K562 (cell line): ENCODE measurements around the gene SATB1. TPM values are rescaled to one million over a fixed set of nuclear protein-coding genes. Genes with fewer than 3 reads are reported as not detected.

Experiments
- ATAC-seq: fragments of 200-7000 bp; cut with Tn5 transposase; 3 replicates; pipeline ENCODE4 v1.9.1; 2020; ENCODE audit warnings: moderate library complexity
- BruUV-seq: library from RNA; stranded (reverse); fragments of 400-500 nt; replicated peaks from 2 replicates; lab custom pipeline; 2021; lab: Mats Ljungman, UMichigan
- CTCF ChIA-PET: fragments of 300-600 bp; formaldehyde crosslinking; extraction: SDS; loops from one replicate; lab custom pipeline; 2021; ENCODE audit warnings: low intra/inter-chr PET ratio; lab: Yijun Ruan, JAX
- POLR2A ChIA-PET: fragments of 300-600, 350-650 bp; sonication (Branson Sonifier 250); formaldehyde crosslinking; extraction: SDS; loops from one replicate; lab custom pipeline; 2021; ENCODE audit warnings: antibody characterized with exemption, inconsistent platforms; lab: Yijun Ruan, JAX
- DNase-seq, 4 experiments: peaks; one replicate each; pipeline versions ENCODE4 v3.0.0 to v3.0.0-alpha.2; 2011 to 2018; ENCODE audit warnings: low spot score in 3 of 4, mixed read lengths in 3 of 4; ENCODE audit errors: extremely low read depth in 1 of 4
- FAIRE-seq: peaks from 2 replicates; lab custom pipeline; 2011; peaks lifted over from hg19 to GRCh38; lab: Jason Lieb, UNC
- H2AFZ ChIP-seq: 2 replicates; pipeline ENCODE4 v1.6.0; 2011; ENCODE audit warnings: low read depth, low read length, control low read depth, inconsistent platforms
- H3K27ac ChIP-seq: fragments of 200-600 bp; 3 replicates; pipeline ENCODE4 v1.8.0; 2011; ENCODE audit warnings: low read depth, mild to moderate bottlenecking, control low read depth, inconsistent platforms, low read length, moderate library complexity, mixed read lengths; ENCODE audit errors: extremely low read depth
- H3K27me3 ChIP-seq, 2 experiments: fragments of 300-600 bp in 1 of 2; 2 replicates in 1 of 2; 3 replicates in 1 of 2; pipeline versions ENCODE4 v1.6.0 to v1.8.0; 2011; ENCODE audit warnings: inconsistent platforms in 2 of 2, low read length in 2 of 2, mild to moderate bottlenecking in 1 of 2, mixed read lengths in 1 of 2, moderate library complexity in 1 of 2; ENCODE audit not compliant: control insufficient read depth in 2 of 2, insufficient read depth in 2 of 2
- H3K36me3 ChIP-seq: fragments of 300-600 bp; 3 replicates; pipeline ENCODE4 v1.8.0; 2011; ENCODE audit warnings: mild to moderate bottlenecking, low read length, inconsistent platforms; ENCODE audit not compliant: control insufficient read depth, insufficient read depth
- H3K4me1 ChIP-seq, 2 experiments: fragments of 200-600 bp in 1 of 2; replicated peaks in 1 of 2; 2 replicates in 1 of 2; 3 replicates in 1 of 2; pipeline versions ENCODE4 v1.5.1 to v1.8.0; 2011; ENCODE audit warnings: inconsistent platforms in 2 of 2, low read length in 2 of 2, mild to moderate bottlenecking in 1 of 2, mixed read lengths in 1 of 2, moderate library complexity in 1 of 2; ENCODE audit not compliant: control insufficient read depth in 2 of 2, insufficient read depth in 2 of 2
- H3K4me2 ChIP-seq: 2 replicates; pipeline ENCODE4 v1.6.1; 2011; ENCODE audit warnings: low read length, control low read depth, inconsistent platforms, mixed read lengths; ENCODE audit not compliant: insufficient read depth
- H3K4me3 ChIP-seq: fragments of 200-600 bp; sonication (generic), shearing (Covaris generic); 2 replicates; pipeline ENCODE4 v1.5.1; 2016; ENCODE audit warnings: control low read depth, inconsistent platforms
- H3K79me2 ChIP-seq: fragments of 200-600 bp; 3 replicates; pipeline ENCODE4 v1.8.0; 2011; ENCODE audit warnings: low read length, inconsistent platforms; ENCODE audit not compliant: control insufficient read depth, insufficient read depth
- H3K9ac ChIP-seq, 2 experiments: 2 replicates each; pipeline versions ENCODE4 v1.6.0 to v1.6.1; 2011; ENCODE audit warnings: low read depth in 2 of 2, low read length in 2 of 2, control low read depth in 1 of 2, inconsistent platforms in 1 of 2, mild to moderate bottlenecking in 1 of 2, mixed read lengths in 1 of 2; ENCODE audit not compliant: insufficient read depth in 1 of 2
- H3K9me1 ChIP-seq: one replicate; pipeline ENCODE4 v1.6.0; 2011; ENCODE audit warnings: inconsistent platforms, mild to moderate bottlenecking, low read length, moderate library complexity; ENCODE audit not compliant: control insufficient read depth, insufficient read depth
- H3K9me3 ChIP-seq: replicated peaks from 2 replicates; pipeline ENCODE4 v1.5.1; 2011; ENCODE audit warnings: low read depth, low read length, inconsistent platforms; ENCODE audit not compliant: control insufficient read depth, insufficient read depth
- H4K20me1 ChIP-seq: replicated peaks from 2 replicates; pipeline ENCODE4 v1.6.1; 2011; ENCODE audit warnings: low read length, inconsistent platforms, mixed read lengths; ENCODE audit not compliant: control insufficient read depth, insufficient read depth
- ARID1B ChIP-seq: fragments of 450-650 bp; IDR thresholded peaks from 2 replicates; pipeline ENCODE4 v1.6.1; 2016; ENCODE audit warnings: antibody characterized with exemption, mild to moderate bottlenecking, inconsistent platforms
- BRD4 ChIP-seq: fragments of 200-600 bp; sonication (generic); IDR thresholded peaks from 2 replicates; pipeline ENCODE4 v1.6.1; 2017; ENCODE audit warnings: inconsistent platforms
- CTBP1 ChIP-seq: fragments of 450-650 bp; IDR thresholded peaks from 2 replicates; pipeline ENCODE4 v1.6.1; 2016; ENCODE audit warnings: borderline replicate concordance
- CTCF ChIP-seq, 3 experiments: IDR thresholded peaks in 2 of 3; conservative IDR thresholded peaks in 1 of 3; 2 replicates each; pipeline ENCODE4 v1.5.1; 2011 to 2012; ENCODE audit warnings: low read length in 3 of 3, mild to moderate bottlenecking in 3 of 3, control low read depth in 2 of 3, improper control_type of control experiment in 1 of 3, inconsistent platforms in 1 of 3, low read depth in 1 of 3, mixed read lengths in 1 of 3, moderate library complexity in 1 of 3; ENCODE audit not compliant: insufficient read depth in 2 of 3
- EP400 ChIP-seq: fragments of 450-650 bp; IDR thresholded peaks from 2 replicates; pipeline ENCODE4 v1.6.1; 2017; ENCODE audit warnings: antibody characterized with exemption, mild to moderate bottlenecking, moderate library complexity
- FOXO4 ChIP-seq: fragments of 450-650 bp; formaldehyde crosslinking; IDR thresholded peaks from 2 replicates; pipeline ENCODE4 v1.4.0; 2020; ENCODE audit warnings: mild to moderate bottlenecking, moderate library complexity
- HDAC8 ChIP-seq: fragments of 450-650 bp; IDR thresholded peaks from 2 replicates; pipeline ENCODE4 v1.6.1; 2016; ENCODE audit warnings: mild to moderate bottlenecking, missing genetic modification characterization, moderate library complexity, missing compliant biosample characterization
- HNRNPLL ChIP-seq: fragments of 200-400 bp; formaldehyde crosslinking; IDR thresholded peaks from 2 replicates; pipeline ENCODE4 v1.6.1; 2017; ENCODE audit warnings: low read length, low read depth, mild to moderate bottlenecking; ENCODE audit not compliant: poor library complexity, severe bottlenecking
- HOXB6 ChIP-seq: fragments of 250-450 bp; sonication (Bioruptor Pico); IDR thresholded peaks from 2 replicates; pipeline ENCODE4 v1.5.1; 2022; ENCODE audit warnings: mild to moderate bottlenecking, borderline replicate concordance
- MTA2 ChIP-seq: fragments of 450-650 bp; IDR thresholded peaks from 2 replicates; pipeline ENCODE4 v1.6.1; 2016; ENCODE audit warnings: low read depth
- RAD21 ChIP-seq, 2 experiments: fragments of 250-450 bp in 1 of 2; fragments of 450-650 bp in 1 of 2; sonication (Bioruptor Pico) in 1 of 2; formaldehyde crosslinking in 1 of 2; IDR thresholded peaks in 1 of 2; conservative IDR thresholded peaks in 1 of 2; 2 replicates each; pipeline versions ENCODE4 v1.4.0 to v1.8.0; 2020 to 2022; ENCODE audit warnings: mild to moderate bottlenecking in 2 of 2, moderate library complexity in 1 of 2
- TAF9B ChIP-seq: fragments of 450-650 bp; IDR thresholded peaks from 2 replicates; pipeline ENCODE4 v1.6.1; 2018; ENCODE audit warnings: mild to moderate bottlenecking; ENCODE audit not compliant: partially characterized antibody
- THAP12 ChIP-seq: fragments of 250-450 bp; sonication (Bioruptor Pico); IDR thresholded peaks from 2 replicates; pipeline ENCODE4 v1.9.0; 2021; ENCODE audit warnings: mild to moderate bottlenecking, inconsistent platforms
- ZNF324 ChIP-seq: fragments of 250-450 bp; sonication (Bioruptor Pico); IDR thresholded peaks from 2 replicates; pipeline ENCODE4 v1.4.0; 2020; ENCODE audit warnings: mild to moderate bottlenecking
- ZNF384 ChIP-seq: IDR thresholded peaks from 2 replicates; pipeline ENCODE4 v1.6.1; 2012; ENCODE audit warnings: low read depth, low read length, improper control_type of control experiment
- WGBS: fragments of 100-300 bp; shearing (Covaris generic); methylation state at CpG from one replicate; pipeline ENCODE4 v1.1.6; 2016; ENCODE audit warnings: low coverage, mixed read lengths; ENCODE audit not compliant: insufficient coverage; ENCODE audit errors: missing lambda C conversion rate; 5-methylcytosine and 5-hydroxymethylcytosine counted together
- in situ Hi-C: fragments of 300-500 bp; cut with MboI; formaldehyde crosslinking; loops from 4 replicates; pipeline ENCODE4 v1.15.0; 2018; ENCODE audit warnings: inconsistent platforms, mixed read lengths
- intact Hi-C: fragments of 100-400 bp; cut with micrococcal nuclease; formaldehyde crosslinking; loops from 2 replicates; pipeline ENCODE4 v1.14.2; 2022
- polyA plus RNA-seq, 8 experiments: library from polyadenylated mRNA; depleted of rRNA in 4 of 8; stranded (reverse) in 5 of 8; unstranded in 3 of 8; fragments of >200 nt; fragmentation: Nextera tagmentation in 2 of 8; fragmentation: Illumina TruSeq in 1 of 8; extraction: Ambion mirVana in 2 of 8; extraction: Trizol in 1 of 8; gene quantifications; 2 replicates each; pipeline versions ENCODE4 v1.2.1 to v1.2.3, GENCODE V29; 2011 to 2014; ENCODE audit warnings: inconsistent platforms in 1 of 8, missing spikeins in 1 of 8
- total RNA-seq, 7 experiments: library from RNA; depleted of rRNA in 6 of 7; stranded (reverse); fragments of >200 nt in 6 of 7; fragmentation: Illumina TruSeq in 2 of 7; extraction: Trizol in 2 of 7; gene quantifications; 2 replicates each; pipeline versions ENCODE4 v1.2.1 to v1.2.3, GENCODE V29; 2011 to 2021; ENCODE audit warnings: low replicate concordance in 1 of 7

Gene SATB1
- total and polyA plus RNA-seq, 9 of the 15 experiments (the other 6 are each of a cell fraction or from before 2014, with no cell fraction given): 0.03 to 2.5 (median 0.15) TPM; not detected in 1

- no peak for TF ChIP-seq HDAC8 (tag)
- TF ChIP-seq MTA2: no peak
- no peak for TF ChIP-seq EP400
- no peak for TF ChIP-seq HOXB6
- no peak for TF ChIP-seq ZNF324
- TF ChIP-seq HNRNPLL: no peak
- TF ChIP-seq FOXO4: no peak
- no peak for TF ChIP-seq ARID1B
Observed at GRCh38 chr3:18390024-18390660, 35.0 kb downstream of the SATB1 start (continued).

GRCh38 chr3:18389108-18389733, 35.9 kb downstream of the SATB1 start:
- CTCF ChIA-PET: interaction anchor here (0.6 to 1.6 kb wide), 3 partner anchors 519 to 1130 kb away, joined by 3 to 8 read pairs (median 5); no protein-coding TSS in a partner anchor
- BruUV-seq: no TSS peak
- H4K20me1 ChIP-seq: no peaks in the 10 kb centered on the region
- no peaks in the 10 kb centered on the region for H3K9me3 ChIP-seq
- no peaks in the 10 kb centered on the region for H3K9me1 ChIP-seq
- no peak overlapping the region for H3K27ac ChIP-seq
- H3K4me2 ChIP-seq: no peak overlapping the region
- no peaks in the 10 kb centered on the region for H3K36me3 ChIP-seq
- intact Hi-C loops: loop anchor here (1.0 to 5.0 kb wide), 2 partner anchors 495 to 1137 kb away; no protein-coding TSS in a partner anchor
- no peak overlapping the region for H2AFZ ChIP-seq
- in situ Hi-C loops: no loop called here
- no peak overlapping the region for H3K4me3 ChIP-seq
- H3K79me2 ChIP-seq: no peaks in the 10 kb centered on the region
- POLR2A ChIA-PET: interaction anchor here (1.1 kb wide), 1 partner anchor 9 kb away, joined by 3 read pairs; no protein-coding TSS in a partner anchor
- peak in 2 of 4 experiments; percentile 16 to 37 for DNase-seq
- WGBS: 2% methylated on average over 2 of the region's 2 CpGs
- no peaks in the 10 kb centered on the region for H3K4me1 ChIP-seq
- H3K27me3 ChIP-seq: no peaks in the 10 kb centered on the region
- no peak for FAIRE-seq
- no peak for ATAC-seq
- H3K9ac ChIP-seq: no peak overlapping the region
- TF ChIP-seq HDAC8 (tag) (no peak), TAF9B (no peak), CTBP1 (no peak), ZNF384 (peak; percentile 96), THAP12 (no peak), RAD21 (CRISPR knock-in tag; conservative IDR thresholded peaks at IDR 0.05 in 1 of 2, IDR thresholded peaks at IDR 0.05 in 1 of 2) (peak; percentile 47 to 64), CTCF (IDR thresholded peaks at IDR 0.05 in 2 of 3, conservative IDR thresholded peaks at IDR 0.05 in 1 of 3; ENCODE audit: insufficient read depth in 2 of 3, low read depth in 1 of 3, low read length in 3 of 3) (peak; percentile 13 to 59 (median 42); a peak in 5 of 6 replicates), BRD4 (no peak)
